Spleen (tissue), 11 donors: Measurements from ENCODE around the gene ENTPD2. TPM values are rescaled to one million over a fixed set of nuclear protein-coding genes. Genes with fewer than 3 reads are reported as not detected.

Experiments used
- DNase-seq: peaks from one replicate; pipeline ENCODE4 v3.0.0-alpha.2; 2020
- H3K27ac ChIP-seq, 8 donors: fragments of 200-600 bp; sonication (generic) in 7 of 8; 1 replicate in 4 of 8; 2 replicates in 4 of 8; pipeline versions ENCODE4 v1.5.0 to v1.8.0; 2016 to 2021; ENCODE audit warnings: inconsistent platforms in 4 of 8, mild to moderate bottlenecking in 4 of 8, moderate library complexity in 1 of 8
- H3K27me3 ChIP-seq, 7 donors: fragments of 200-600 bp; sonication (generic) in 6 of 7; replicated peaks in 1 of 7; 1 replicate in 4 of 7; 2 replicates in 3 of 7; pipeline versions ENCODE4 v1.5.0 to v1.8.0; 2016 to 2021; ENCODE audit warnings: inconsistent platforms in 3 of 7, mild to moderate bottlenecking in 1 of 7
- H3K36me3 ChIP-seq, 6 donors: fragments of 200-600 bp; sonication (generic) in 5 of 6; 1 replicate in 4 of 6; 2 replicates in 2 of 6; pipeline versions ENCODE4 v1.5.0 to v1.8.0; 2016 to 2021; ENCODE audit warnings: inconsistent platforms in 2 of 6
- H3K4me1 ChIP-seq, 6 donors: fragments of 200-600 bp; sonication (generic) in 5 of 6; 1 replicate in 3 of 6; 2 replicates in 3 of 6; pipeline versions ENCODE4 v1.5.0 to v1.8.0; 2016 to 2021; ENCODE audit warnings: inconsistent platforms in 3 of 6
- H3K4me3 ChIP-seq, 8 donors: fragments of 200-600 bp; sonication (generic) in 7 of 8; 1 replicate in 4 of 8; 2 replicates in 4 of 8; pipeline versions ENCODE4 v1.5.0 to v1.8.0; 2016 to 2021; ENCODE audit warnings: inconsistent platforms in 4 of 8, mild to moderate bottlenecking in 4 of 8, moderate library complexity in 2 of 8
- H3K9me3 ChIP-seq, 8 donors: fragments of 200-600 bp; sonication (generic) in 7 of 8; 1 replicate in 4 of 8; 2 replicates in 4 of 8; pipeline versions ENCODE4 v1.5.0 to v1.8.0; 2016 to 2021; ENCODE audit warnings: inconsistent platforms in 4 of 8
- CTCF ChIP-seq, 11 experiments: fragments of 200-600 bp in 7 of 11; fragments of 450-650 bp in 4 of 11; sonication (generic) in 4 of 11; IDR thresholded peaks in 8 of 11; conservative IDR thresholded peaks in 3 of 11; 1 replicate in 7 of 11; 2 replicates in 4 of 11; pipeline versions ENCODE4 v1.4.0 to v1.8.0; 2016 to 2021; ENCODE audit warnings: antibody characterized with exemption in 11 of 11, inconsistent platforms in 4 of 11, mild to moderate bottlenecking in 1 of 11
- POLR2A ChIP-seq, 3 donors: fragments of 450-650 bp; IDR thresholded peaks; one replicate each; pipeline ENCODE4 v1.5.1; 2017; ENCODE audit warnings: antibody characterized with exemption in 3 of 3, mild to moderate bottlenecking in 1 of 3
- POLR2AphosphoS5 ChIP-seq, 3 donors: sonication (generic); formaldehyde crosslinking; IDR thresholded peaks; one replicate each; pipeline ENCODE4 v1.5.1; 2017; ENCODE audit warnings: antibody characterized with exemption in 3 of 3
- WGBS, 5 donors: extraction: QIAGEN DNeasy Blood & Tissue Kit in 3 of 5; methylation state at CpG; one replicate each; pipeline versions ENCODE4 v1.1.5 to v1.1.7; 2013 to 2018; 5-methylcytosine and 5-hydroxymethylcytosine counted together
- intact Hi-C: fragments of 100-400 bp; cut with DNase I; formaldehyde crosslinking; loops from one replicate; pipeline ENCODE4 v1.15.0; 2023; ENCODE audit warnings: low total_unique reads
- polyA plus RNA-seq, 3 donors: library from polyadenylated mRNA; stranded (reverse); fragments of 200-250 nt; gene quantifications; one replicate each; pipeline ENCODE4 v1.2.1, GENCODE V29; 2013
- total RNA-seq, 7 donors: library from RNA; depleted of rRNA in 3 of 7; stranded (reverse); fragments of >200 nt in 3 of 7; fragmentation: NEBNext Ultra II Directional in 4 of 7; extraction: Animal tissue kit (Norgen Biotek cat#: 25700) in 4 of 7; gene quantifications; one replicate each; pipeline versions ENCODE4 v1.1.0 to v1.2.1, GENCODE V29; 2016 to 2021
- donor health status: healthy with polysubstance abuse.
- donor health status: DM: no; HTN: no; CAD: no; lungs with moderate emphysema.
- donor health status: DM: no; HTN: no; CAD: no.
- donor health status: Bipolar disorder and iron deficiency.
- donor health status: healthy.
- donor health status: DM: no; HTN: no; CAD: no.
- donor health status: DM: yes; HTN: yes; CAD: no.

ENTPD2 gene
- total and polyA plus RNA-seq, 10 donors: 0.11 to 0.58 (median 0.36) TPM; not detected in 6

DNA sequence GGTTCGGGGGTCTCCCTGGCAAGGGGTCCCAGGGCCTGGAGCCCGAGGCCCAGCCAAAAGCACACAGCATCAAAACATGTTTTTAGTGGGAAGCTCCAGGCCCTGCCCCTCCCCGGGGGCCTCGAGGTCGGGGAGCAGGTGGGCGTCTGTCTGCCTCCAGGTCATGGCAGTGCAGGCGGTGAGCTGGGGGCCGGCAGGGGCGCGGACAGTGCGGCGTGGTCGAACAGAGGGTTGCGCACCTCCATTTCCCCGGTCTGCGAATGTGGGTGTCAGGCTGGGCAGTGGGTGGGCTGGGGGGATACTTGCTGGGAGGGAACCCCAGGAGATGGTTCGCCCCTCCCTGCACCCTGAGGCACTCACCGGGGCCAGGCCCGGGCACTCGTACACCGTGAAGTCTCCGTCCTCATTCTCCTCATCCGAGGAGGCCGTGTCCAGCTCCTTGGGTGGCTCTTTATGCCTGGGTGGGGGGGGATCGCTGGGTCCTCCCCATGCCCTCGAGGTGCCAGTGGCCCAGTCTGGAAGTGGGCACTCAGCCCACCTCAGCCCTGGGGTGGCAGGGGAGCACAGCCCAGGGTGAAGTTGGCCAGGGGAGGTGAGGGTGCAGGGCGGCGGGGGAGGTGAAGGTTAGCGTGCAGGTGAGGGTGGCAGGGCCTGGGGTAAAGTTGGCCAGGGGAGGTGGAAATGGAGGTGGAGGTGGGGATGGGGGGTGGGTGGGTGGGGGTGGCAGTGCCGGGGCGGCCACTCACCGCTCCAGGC, 14.1 kb downstream of the ENTPD2 start:
- peak; percentile 76 for DNase-seq
- intact Hi-C loops: loop anchor here (5.0 to 10.0 kb wide), 2 partner anchors 95 to 252 kb away; partner anchors contain the start of genes C8G and FBXW5
- Histone ChIP-seq H3K27ac (peak overlapping the region in 1 of 8 donors; percentile 81), H3K36me3 (peaks cover 0 to 42% (median 10%) of the 10 kb centered on the region in 6 donors), H3K4me3 (no peak overlapping the region), H3K27me3 (peaks cover 0 to 55% (median 16%) of the 10 kb centered on the region in 7 donors), H3K4me1 (peaks cover 24 to 72% (median 46%) of the 10 kb centered on the region in 6 donors), H3K9me3 (no peaks in the 10 kb centered on the region)
- no peak for TF ChIP-seq POLR2AphosphoS5 (IDR thresholded peaks at IDR 0.05)
- no peak for TF ChIP-seq POLR2A (IDR thresholded peaks at IDR 0.05)
- TF ChIP-seq CTCF (IDR thresholded peaks at IDR 0.05 in 8 of 11, conservative IDR thresholded peaks at IDR 0.05 in 3 of 11): no peak
- WGBS, 5 donors: 88 to 96% (median 91%) methylated on average over 22 to 32 of the region's 32 CpGs

DNA sequence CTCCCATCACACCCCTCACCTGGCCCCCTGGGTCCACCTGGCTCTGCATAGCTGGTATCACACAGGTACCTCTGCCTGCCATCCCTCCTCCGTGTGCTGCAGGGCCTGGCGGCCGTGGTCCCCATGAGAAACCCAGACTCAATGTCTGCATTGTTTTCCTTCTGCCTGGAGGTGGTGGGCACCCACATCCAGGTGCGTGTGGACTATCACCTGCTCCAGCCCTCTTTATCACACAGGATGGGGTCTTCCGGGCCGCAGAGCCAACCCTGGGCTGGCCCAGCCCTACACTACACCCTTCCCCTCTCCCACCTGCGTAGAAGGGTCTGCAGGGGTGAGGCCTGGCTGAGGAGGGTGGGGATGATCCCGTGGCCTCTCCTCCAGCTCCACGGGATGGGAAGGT, 14.9 kb downstream of the ENTPD2 start:
- no peak overlapping the region for H3K27ac ChIP-seq
- TF ChIP-seq POLR2A (IDR thresholded peaks at IDR 0.05) (no peak), CTCF (IDR thresholded peaks at IDR 0.05 in 8 of 11, conservative IDR thresholded peaks at IDR 0.05 in 3 of 11) (no peak), POLR2AphosphoS5 (IDR thresholded peaks at IDR 0.05) (peak in 1 of 3 donors; percentile 46)
- H3K9me3 ChIP-seq: no peaks in the 10 kb centered on the region
- DNase-seq: no peak
- H3K4me3 ChIP-seq: no peak overlapping the region
- WGBS, 5 donors: 85 to 91% (median 89%) methylated on average over 3 to 9 of the region's 9 CpGs
- intact Hi-C loops: loop anchor here (5.0 to 10.0 kb wide), 2 partner anchors 94 to 252 kb away; partner anchors contain the start of genes C8G and FBXW5
- peaks cover 0 to 42% (median 10%) of the 10 kb centered on the region in 6 donors for H3K36me3 ChIP-seq
- peaks cover 20 to 72% (median 44%) of the 10 kb centered on the region in 6 donors for H3K4me1 ChIP-seq
- H3K27me3 ChIP-seq: peaks cover 0 to 46% (median 10%) of the 10 kb centered on the region in 7 donors

DNA sequence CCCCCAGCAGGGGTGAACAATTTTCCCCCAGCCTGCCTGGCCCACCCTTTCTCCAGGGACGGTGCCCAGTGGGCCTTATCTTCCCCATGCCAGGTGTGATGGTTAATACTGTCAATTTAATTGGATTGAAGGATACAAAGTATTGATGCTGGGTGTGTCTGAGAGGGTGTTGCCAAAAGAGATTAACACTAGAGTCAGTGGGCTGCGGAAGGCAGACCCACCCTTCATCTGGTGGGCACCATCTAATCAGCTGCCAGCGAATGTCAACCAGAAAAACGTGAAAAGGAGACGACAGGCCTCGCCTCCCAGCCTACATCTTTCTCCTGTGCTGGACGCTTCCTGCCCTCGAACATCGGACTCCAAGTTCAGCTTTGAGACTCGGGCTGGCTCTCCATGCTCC, 16.4 kb downstream of the ENTPD2 start:
- Histone ChIP-seq H3K9me3 (no peaks in the 10 kb centered on the region), H3K27ac (no peak overlapping the region), H3K4me3 (no peak overlapping the region), H3K36me3 (peaks cover 0 to 42% (median 10%) of the 10 kb centered on the region in 6 donors), H3K4me1 (peaks cover 22 to 72% (median 47%) of the 10 kb centered on the region in 6 donors), H3K27me3 (peaks cover 0 to 32% (median 0%) of the 10 kb centered on the region in 7 donors)
- intact Hi-C loops: loop anchor here (5.0 to 10.0 kb wide), 2 partner anchors 93 to 250 kb away; partner anchors contain the start of genes C8G and FBXW5
- TF ChIP-seq POLR2A (IDR thresholded peaks at IDR 0.05) (no peak), POLR2AphosphoS5 (IDR thresholded peaks at IDR 0.05) (no peak), CTCF (IDR thresholded peaks at IDR 0.05 in 8 of 11, conservative IDR thresholded peaks at IDR 0.05 in 3 of 11) (no peak)
- DNase-seq: no peak
- 84 to 93% (median 89%) methylated on average over 10 of the region's 10 CpGs for WGBS, 5 donors

DNA sequence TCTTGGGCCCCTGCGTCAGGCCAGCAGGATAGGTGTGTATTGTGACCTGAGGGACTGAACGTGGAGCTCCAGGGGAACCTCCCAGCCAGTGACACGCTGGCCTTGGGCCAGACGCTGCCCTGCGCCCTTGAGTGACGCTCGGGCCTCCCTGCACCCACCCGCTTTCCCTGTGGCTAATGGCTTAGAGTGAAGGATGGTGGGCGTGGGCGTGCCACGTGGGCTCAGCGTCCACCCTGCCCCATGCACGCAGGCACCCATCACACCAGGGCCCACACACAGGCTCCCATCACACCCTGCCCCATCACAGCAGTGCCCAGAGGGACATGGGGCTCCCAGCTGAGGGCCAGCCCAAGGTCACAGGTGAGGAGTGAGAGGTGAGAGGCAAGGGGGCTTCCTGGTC, 16.8 kb downstream of the ENTPD2 start:
- WGBS, 5 donors: 58 to 82% (median 69%) methylated on average over 4 to 13 of the region's 13 CpGs
- TF ChIP-seq POLR2A (IDR thresholded peaks at IDR 0.05): no peak
- peak in 2 of 3 donors; percentile 50 to 79 for TF ChIP-seq POLR2AphosphoS5 (IDR thresholded peaks at IDR 0.05)
- TF ChIP-seq CTCF (IDR thresholded peaks at IDR 0.05 in 8 of 11, conservative IDR thresholded peaks at IDR 0.05 in 3 of 11): no peak
- no peak overlapping the region for H3K4me3 ChIP-seq
- H3K27ac ChIP-seq: no peak overlapping the region
- no peaks in the 10 kb centered on the region for H3K9me3 ChIP-seq
- DNase-seq: no peak
- H3K27me3 ChIP-seq: peaks cover 0 to 29% (median 0%) of the 10 kb centered on the region in 7 donors
- peaks cover 0 to 42% (median 10%) of the 10 kb centered on the region in 6 donors for H3K36me3 ChIP-seq
- H3K4me1 ChIP-seq: peaks cover 27 to 72% (median 49%) of the 10 kb centered on the region in 6 donors
- intact Hi-C loops: loop anchor here (5.0 to 10.0 kb wide), 2 partner anchors 92 to 250 kb away; partner anchors contain the start of genes C8G and FBXW5
